ENCODE measurements around the gene MATN3. TPM values are rescaled to one million over a fixed set of nuclear protein-coding genes. Genes with fewer than 3 reads are reported as not detected.

The MATN3 gene
- total and polyA plus RNA-seq, 2 of the 13 experiments (the other 11 are each of a cell fraction or from before 2014, with no cell fraction given), result 36.1 to 208 TPM

- FAIRE-seq (peak; percentile 39), ATAC-seq (peak; percentile 99), DNase-seq (ENCODE audit: low spot score) (peak; percentile 79)
- no TSS peak for BruUV-seq (replicated peaks)
- Histone ChIP-seq H3K27me3 (ENCODE audit: control insufficient read depth in 1 of 2, insufficient read depth in 2 of 2, low read length in 2 of 2) (no peaks in the 10 kb centered on the region), H3K36me3 (replicated peaks in 1 of 2; ENCODE audit: control insufficient read depth in 1 of 2, insufficient read depth in 2 of 2, low read length in 2 of 2) (peaks cover 2% of the 10 kb centered on the region in 2 experiments; a peak in 2 of 5 replicates), H2AFZ (ENCODE audit: low read length) (no peak overlapping the region), H3K9me3 (ENCODE audit: low read length) (no peaks in the 10 kb centered on the region), H3K79me2 (ENCODE audit: insufficient read depth, low read length) (no peaks in the 10 kb centered on the region), H4K20me1 (ENCODE audit: insufficient read depth, low read length) (no peaks in the 10 kb centered on the region), H3K4me2 (ENCODE audit: low read depth, low read length) (no peak overlapping the region), H3K4me3 (replicated peaks in 1 of 3; ENCODE audit: insufficient read depth in 1 of 3, low read depth in 2 of 3, low read length in 3 of 3) (no peak overlapping the region), H3K27ac (ENCODE audit: extremely low read length, insufficient read depth, low read length) (no peak overlapping the region), H3K9ac (ENCODE audit: insufficient read depth, low read depth, low read length) (no peak overlapping the region), H3K4me1 (ENCODE audit: insufficient read depth, low read length) (no peaks in the 10 kb centered on the region)
- intact Hi-C loops (cut with micrococcal nuclease; ENCODE audit: unreplicated experiment), result loop anchor here (1.0 to 5.0 kb wide), 4 partner anchors 58 to 272 kb away; partner anchors contain the start of gene SDC1
- POLR2A ChIA-PET, result interaction anchor here (1.0 to 1.7 kb wide), 3 partner anchors 55 to 138 kb away, joined by 3 to 6 read pairs (median 4); partner anchors contain the start of gene LAPTM4A
- in situ Hi-C loops (cut with HindIII; ENCODE audit: extremely low pct_ligation_motif_present, low pct_unique_long_range_greater_than_20kb), result no loop called here
- CTCF ChIA-PET (ENCODE audit: low intra/inter-chr PET ratio, low total read pairs), result interaction anchor here (0.6 to 2.7 kb wide), 8 partner anchors 11 to 335 kb away, joined by 3 to 93 read pairs (median 6); partner anchors contain the start of gene MATN3
- 68% methylated on average over 6 of the region's 6 CpGs for WGBS (ENCODE audit: low lambda C conversion rate)
- TF ChIP-seq ZFP91 (CRISPR knock-in tag; IDR thresholded peaks at IDR 0.05; ENCODE audit: borderline replicate concordance), result no peak
- peak; percentile 61; the same call in 1 of the 2 replicates for TF ChIP-seq ARID3A (IDR thresholded peaks at IDR 0.05; ENCODE audit: low read depth, low read length)
- TF ChIP-seq MIER2 (CRISPR knock-in tag; IDR thresholded peaks at IDR 0.05), result no peak
- TF ChIP-seq ISX (CRISPR knock-in tag; conservative IDR thresholded peaks at IDR 0.05), result no peak
- 0 out of 2 replicates have a peak, but pooled peaks have one; percentile 31 for TF ChIP-seq ELF3 (CRISPR knock-in tag; IDR thresholded peaks at IDR 0.05)
- no peak for TF ChIP-seq PATZ1 (CRISPR knock-in tag; IDR thresholded peaks at IDR 0.05)
- no peak for TF ChIP-seq ZNF530 (CRISPR knock-in tag; IDR thresholded peaks at IDR 0.05; ENCODE audit: low read depth)
- TF ChIP-seq ATAD3A (CRISPR knock-in tag; IDR thresholded peaks at IDR 0.05), result no peak
- TF ChIP-seq SAFB2 (CRISPR knock-in tag; IDR thresholded peaks at IDR 0.05; ENCODE audit: borderline replicate concordance, low read depth), result no peak
- TF ChIP-seq FOXP4 (CRISPR knock-in tag; IDR thresholded peaks at IDR 0.05), result 0 out of 2 replicates have a peak, but pooled peaks have one; percentile 21
- TF ChIP-seq ADNP (CRISPR knock-in tag; IDR thresholded peaks at IDR 0.05), result no peak
- no peak for TF ChIP-seq CCAR2 (optimal IDR thresholded peaks at IDR 0.05; ENCODE audit: low read depth, low read length)
- no peak for TF ChIP-seq ZNF501 (CRISPR knock-in tag; IDR thresholded peaks at IDR 0.05)
Measured at GRCh38 chr2:19955544-19956422, 56.7 kb downstream of the MATN3 start.

Measured in HepG2 (cell line).